ENCODE results near the gene VTI1A.

GRCh38 chr10:112706577-112706976 lies 259.6 kb downstream of the VTI1A start:
- TF ChIP-seq POLR2A (IDR thresholded peaks at IDR 0.05; ENCODE audit: low read length) (no peak), GATA1 (IDR thresholded peaks at IDR 0.05; ENCODE audit: low read depth, low read length) (no peak)

Measured in erythroblast (primary cell).